Gastrocnemius medialis (tissue), 4 donors: ENCODE measurements around the gene EFCAB6. TPM values are rescaled to one million over a fixed set of nuclear protein-coding genes. Genes with fewer than 3 reads are reported as not detected.

Experiments
- ATAC-seq, 2 donors: fragments of 150-250 bp; one replicate each; pipeline ENCODE4 v1.9.1; 2016
- DNase-seq, 2 donors: peaks; one replicate each; pipeline ENCODE4 v3.0.0-alpha.2; 2019
- H3K27ac ChIP-seq, 4 donors: fragments of 200-600 bp; sonication (generic); 1 replicate in 1 of 4; 2 replicates in 3 of 4; pipeline ENCODE4 v1.5.1; 2016 to 2018; ENCODE audit warnings: mild to moderate bottlenecking in 2 of 4, moderate library complexity in 1 of 4
- H3K27me3 ChIP-seq, 3 donors: fragments of 200-600 bp; sonication (generic) in 2 of 3; 1 replicate in 1 of 3; 2 replicates in 2 of 3; pipeline versions ENCODE4 v1.5.1 to v1.6.0; 2016 to 2019; ENCODE audit warnings: mild to moderate bottlenecking in 1 of 3, moderate library complexity in 1 of 3
- H3K36me3 ChIP-seq, 2 donors: fragments of 200-600 bp; sonication (generic) in 1 of 2; one replicate each; pipeline ENCODE4 v1.5.1; 2017 to 2018
- H3K4me1 ChIP-seq, 2 donors: fragments of 200-600 bp; sonication (generic) in 1 of 2; one replicate each; pipeline ENCODE4 v1.5.1; 2016 to 2017; ENCODE audit warnings: mild to moderate bottlenecking in 2 of 2
- H3K4me3 ChIP-seq, 4 donors: fragments of 200-600 bp; sonication (generic) in 3 of 4; 1 replicate in 1 of 4; 2 replicates in 3 of 4; pipeline ENCODE4 v1.5.1; 2016 to 2019; ENCODE audit warnings: mild to moderate bottlenecking in 2 of 4
- H3K9me3 ChIP-seq, 3 donors: fragments of 200-600 bp; sonication (generic) in 2 of 3; 1 replicate in 1 of 3; 2 replicates in 2 of 3; pipeline ENCODE4 v1.5.1; 2016 to 2019
- POLR2A ChIP-seq, 2 donors: fragments of 450-650 bp; IDR thresholded peaks; one replicate each; pipeline ENCODE4 v1.6.1; 2017; ENCODE audit warnings: antibody characterized with exemption in 2 of 2, mild to moderate bottlenecking in 2 of 2, moderate library complexity in 2 of 2
- in situ Hi-C, 4 donors: fragments of 200-750 bp; cut with MboI; loops; one replicate each; pipeline versions ENCODE4 v1.15.0 to v1.8.0; 2017; ENCODE audit warnings: low sequenced_read_pairs in 4 of 4
- intact Hi-C: fragments of 100-400 bp; cut with DNase I; formaldehyde crosslinking; loops from one replicate; pipeline ENCODE4 v1.15.1; 2023; ENCODE audit warnings: low total_unique reads
- total RNA-seq, 4 donors: library from RNA; depleted of rRNA; stranded (reverse); fragments of >200 nt; gene quantifications; one replicate each; pipeline versions ENCODE4 v1.1.0 to v1.2.3, GENCODE V29; 2016
- TF ChIP-seq, protein P1 (sequence below), 5 experiments: fragments of 450-650 bp in 3 of 5; fragments of 200-600 bp in 2 of 5; sonication (generic) in 2 of 5; IDR thresholded peaks in 4 of 5; conservative IDR thresholded peaks in 1 of 5; 1 replicate in 4 of 5; 2 replicates in 1 of 5; pipeline ENCODE4 v1.5.1; 2016 to 2019; ENCODE audit warnings: antibody characterized with exemption in 5 of 5, mild to moderate bottlenecking in 3 of 5, moderate library complexity in 3 of 5

EFCAB6 gene
- total RNA-seq, 4 donors from 2014 or later, result 0.07 to 4.4 (median 0.28) TPM

DNA sequence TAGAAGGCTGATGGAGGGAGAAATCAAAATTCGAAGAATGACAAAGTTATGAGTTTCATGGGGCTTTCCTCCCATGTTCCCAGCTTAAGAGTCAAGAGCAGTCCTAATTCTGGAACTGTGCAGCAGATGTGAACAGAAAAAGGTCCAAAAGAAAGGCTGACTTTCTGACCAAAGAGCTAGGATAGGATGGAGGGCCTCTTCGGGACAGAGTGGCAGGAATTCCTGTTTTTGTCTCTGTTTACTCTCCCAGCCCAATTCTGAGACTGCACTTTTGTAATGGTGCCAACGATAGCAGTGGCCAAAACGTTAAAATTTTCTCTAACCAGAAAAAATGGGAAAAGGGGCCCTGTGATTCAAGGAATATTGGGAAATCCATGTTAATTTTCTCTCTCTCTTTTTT lies 193.6 kb downstream of the EFCAB6 start:
- Histone ChIP-seq H3K36me3 (no peaks in the 10 kb centered on the region), H3K4me3 (no peak overlapping the region), H3K27me3 (no peaks in the 10 kb centered on the region), H3K27ac (no peak overlapping the region), H3K9me3 (no peaks in the 10 kb centered on the region), H3K4me1 (no peaks in the 10 kb centered on the region)
- in situ Hi-C loops, result no loop called here
- DNase-seq (no peak), ATAC-seq (no peak)
- intact Hi-C loops, result no loop called here
- no peak for TF ChIP-seq POLR2A (IDR thresholded peaks at IDR 0.05)
- TF ChIP-seq, protein P1, sequence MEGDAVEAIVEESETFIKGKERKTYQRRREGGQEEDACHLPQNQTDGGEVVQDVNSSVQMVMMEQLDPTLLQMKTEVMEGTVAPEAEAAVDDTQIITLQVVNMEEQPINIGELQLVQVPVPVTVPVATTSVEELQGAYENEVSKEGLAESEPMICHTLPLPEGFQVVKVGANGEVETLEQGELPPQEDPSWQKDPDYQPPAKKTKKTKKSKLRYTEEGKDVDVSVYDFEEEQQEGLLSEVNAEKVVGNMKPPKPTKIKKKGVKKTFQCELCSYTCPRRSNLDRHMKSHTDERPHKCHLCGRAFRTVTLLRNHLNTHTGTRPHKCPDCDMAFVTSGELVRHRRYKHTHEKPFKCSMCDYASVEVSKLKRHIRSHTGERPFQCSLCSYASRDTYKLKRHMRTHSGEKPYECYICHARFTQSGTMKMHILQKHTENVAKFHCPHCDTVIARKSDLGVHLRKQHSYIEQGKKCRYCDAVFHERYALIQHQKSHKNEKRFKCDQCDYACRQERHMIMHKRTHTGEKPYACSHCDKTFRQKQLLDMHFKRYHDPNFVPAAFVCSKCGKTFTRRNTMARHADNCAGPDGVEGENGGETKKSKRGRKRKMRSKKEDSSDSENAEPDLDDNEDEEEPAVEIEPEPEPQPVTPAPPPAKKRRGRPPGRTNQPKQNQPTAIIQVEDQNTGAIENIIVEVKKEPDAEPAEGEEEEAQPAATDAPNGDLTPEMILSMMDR (IDR thresholded peaks at IDR 0.05 in 4 of 5, conservative IDR thresholded peaks at IDR 0.05 in 1 of 5), result no peak

DNA sequence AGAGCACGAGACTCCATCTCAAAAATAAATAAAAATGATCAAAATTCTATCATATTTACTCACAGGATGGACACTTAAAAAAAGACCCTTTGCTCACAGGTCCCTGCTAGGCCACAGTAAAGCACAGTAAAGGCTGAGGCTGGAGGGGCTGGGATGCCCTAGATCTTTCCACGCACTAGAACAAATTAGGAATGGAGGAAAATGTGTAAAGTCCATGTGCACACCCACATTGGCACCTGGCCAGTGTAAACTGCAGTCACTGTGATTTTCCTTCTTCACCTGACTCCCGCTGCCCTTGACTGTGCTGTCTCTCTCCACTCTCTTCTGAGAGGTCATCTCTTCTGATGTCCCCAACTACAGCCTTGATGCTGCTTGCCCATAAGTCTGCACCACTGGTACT lies 195.5 kb downstream of the EFCAB6 start:
- in situ Hi-C loops (no loop called here), intact Hi-C loops (no loop called here)
- H3K36me3 ChIP-seq, result no peaks in the 10 kb centered on the region
- no peaks in the 10 kb centered on the region for H3K27me3 ChIP-seq
- ATAC-seq, result no peak
- no peaks in the 10 kb centered on the region for H3K9me3 ChIP-seq
- no peak overlapping the region for H3K27ac ChIP-seq
- TF ChIP-seq POLR2A (IDR thresholded peaks at IDR 0.05), result no peak
- TF ChIP-seq, protein P1 (IDR thresholded peaks at IDR 0.05 in 4 of 5, conservative IDR thresholded peaks at IDR 0.05 in 1 of 5), result no peak
- no peak overlapping the region for H3K4me3 ChIP-seq
- no peak for DNase-seq
- H3K4me1 ChIP-seq, result no peaks in the 10 kb centered on the region

DNA sequence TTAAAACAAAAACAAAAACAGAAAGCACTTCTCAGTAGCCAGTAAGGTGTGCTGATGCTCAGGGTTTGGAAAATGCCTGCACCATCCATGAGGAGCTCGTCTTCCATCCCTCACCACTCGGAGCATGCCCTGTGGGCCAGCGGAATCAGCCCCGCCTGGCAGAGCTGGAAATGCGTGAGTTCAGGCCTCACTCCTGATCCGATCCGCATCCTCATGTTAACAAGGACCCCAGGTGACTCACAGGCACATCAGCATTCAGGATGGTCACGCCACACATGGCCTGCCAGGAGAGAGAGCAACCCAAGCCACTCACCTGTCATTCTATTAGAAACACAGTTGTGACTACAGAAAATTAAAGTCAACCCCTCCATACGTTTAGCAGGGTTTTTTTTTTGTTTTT lies 211.8 kb downstream of the EFCAB6 start:
- TF ChIP-seq, protein P1 (IDR thresholded peaks at IDR 0.05 in 4 of 5, conservative IDR thresholded peaks at IDR 0.05 in 1 of 5), result no peak
- TF ChIP-seq POLR2A (IDR thresholded peaks at IDR 0.05), result no peak
- DNase-seq, result no peak
- intact Hi-C loops (no loop called here), in situ Hi-C loops (no loop called here)
- Histone ChIP-seq H3K4me1 (no peaks in the 10 kb centered on the region), H3K4me3 (no peak overlapping the region), H3K27ac (no peak overlapping the region), H3K9me3 (no peaks in the 10 kb centered on the region), H3K27me3 (no peaks in the 10 kb centered on the region), H3K36me3 (no peaks in the 10 kb centered on the region)
- no peak for ATAC-seq

DNA sequence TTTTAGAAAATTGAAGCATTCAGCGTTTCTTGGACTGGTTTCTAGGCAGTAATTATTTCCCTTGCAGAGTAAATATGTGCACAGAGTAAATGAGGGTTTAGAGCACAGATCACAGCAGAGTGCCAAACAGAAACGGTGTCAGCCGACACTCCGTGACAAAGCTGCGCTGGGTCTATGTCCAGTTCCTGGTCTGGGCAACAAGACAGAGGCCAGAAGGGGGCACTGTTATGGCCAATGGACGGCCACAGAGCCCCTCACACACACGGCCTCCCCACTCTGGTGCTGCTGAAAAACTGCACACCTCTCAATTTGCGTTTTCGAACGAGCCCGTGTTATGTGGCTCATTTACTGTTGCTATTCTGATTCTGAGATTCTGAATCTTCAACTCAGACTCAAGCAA lies 219.6 kb downstream of the EFCAB6 start:
- intact Hi-C loops, result loop anchor here (5.0 kb wide), 1 partner anchor 80 kb away; no protein-coding TSS in a partner anchor
- ATAC-seq, result no peak
- in situ Hi-C loops, result no loop called here
- H3K4me3 ChIP-seq, result no peak overlapping the region
- no peaks in the 10 kb centered on the region for H3K4me1 ChIP-seq
- no peak overlapping the region for H3K27ac ChIP-seq
- H3K9me3 ChIP-seq, result no peaks in the 10 kb centered on the region
- DNase-seq, result no peak
- no peaks in the 10 kb centered on the region for H3K36me3 ChIP-seq
- TF ChIP-seq, protein P1 (IDR thresholded peaks at IDR 0.05 in 4 of 5, conservative IDR thresholded peaks at IDR 0.05 in 1 of 5), result no peak
- TF ChIP-seq POLR2A (IDR thresholded peaks at IDR 0.05), result no peak
- H3K27me3 ChIP-seq, result no peaks in the 10 kb centered on the region

DNA sequence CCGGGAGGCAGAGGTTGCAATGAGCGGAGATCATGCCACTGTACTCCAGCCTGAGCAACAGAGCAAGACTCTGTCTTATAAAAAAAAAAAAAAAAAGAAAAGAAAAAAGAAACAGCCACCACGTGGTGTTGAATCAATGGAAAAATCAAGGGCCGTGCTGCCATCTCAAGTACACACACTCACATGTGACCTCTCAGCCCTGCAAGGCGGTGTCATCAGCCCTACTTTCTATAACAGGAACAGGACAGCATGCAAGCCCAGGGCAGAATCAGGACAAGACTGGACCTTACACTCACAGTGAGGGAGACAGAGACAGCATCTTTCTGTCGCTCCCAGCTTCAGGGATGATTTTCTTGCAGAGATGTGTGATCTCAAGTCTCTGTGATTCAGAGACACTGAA lies 220.7 kb downstream of the EFCAB6 start:
- Histone ChIP-seq H3K27me3 (no peaks in the 10 kb centered on the region), H3K4me1 (no peaks in the 10 kb centered on the region), H3K4me3 (no peak overlapping the region), H3K27ac (no peak overlapping the region), H3K36me3 (no peaks in the 10 kb centered on the region), H3K9me3 (no peaks in the 10 kb centered on the region)
- DNase-seq (no peak), ATAC-seq (no peak)
- TF ChIP-seq, protein P1 (IDR thresholded peaks at IDR 0.05 in 4 of 5, conservative IDR thresholded peaks at IDR 0.05 in 1 of 5), result no peak
- TF ChIP-seq POLR2A (IDR thresholded peaks at IDR 0.05), result no peak
- in situ Hi-C loops, result no loop called here
- intact Hi-C loops, result loop anchor here (5.0 kb wide), 1 partner anchor 81 kb away; no protein-coding TSS in a partner anchor
